ENCODE measurements around the gene ZNF629.

Gene ZNF629

DNA sequence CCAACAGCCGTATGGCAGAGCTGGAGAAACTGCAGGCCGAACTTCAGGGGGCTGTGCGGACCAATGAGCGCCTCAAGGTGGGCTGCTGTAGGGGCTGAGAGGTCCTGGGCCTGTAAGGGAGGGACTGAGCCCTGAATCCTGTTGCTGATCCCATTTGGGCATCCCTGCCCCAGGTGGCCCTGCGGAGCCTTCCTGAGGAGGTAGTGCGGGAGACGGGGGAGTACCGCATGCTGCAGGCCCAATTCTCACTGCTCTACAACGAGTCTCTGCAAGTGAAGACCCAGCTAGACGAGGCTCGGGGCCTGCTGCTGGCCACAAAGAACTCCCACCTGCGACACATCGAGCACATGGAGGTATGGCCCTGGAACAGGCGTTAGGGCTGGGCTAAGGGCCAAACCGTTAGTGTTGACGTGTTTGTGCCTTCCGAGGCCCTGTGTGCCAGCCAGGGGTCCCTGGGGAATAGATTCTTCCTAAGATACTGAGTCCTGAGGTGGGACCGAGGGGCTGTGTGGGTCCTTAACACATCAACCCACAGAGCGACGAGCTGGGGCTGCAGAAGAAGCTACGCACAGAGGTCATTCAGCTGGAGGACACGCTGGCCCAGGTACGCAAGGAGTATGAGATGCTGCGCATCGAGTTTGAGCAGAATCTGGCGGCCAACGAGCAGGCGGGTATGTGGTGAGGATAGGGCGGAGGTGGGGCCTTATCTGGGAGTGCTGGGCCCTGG lies 20.6 kb downstream of the ZNF629 start:
- no peak for DNase-seq

- no peak for DNase-seq
These were observed 22.1 kb downstream of the ZNF629 start for GRCh38 chr16:30764816-30765465.

- no peak for DNase-seq
These were observed 22.9 kb downstream of the ZNF629 start for GRCh38 chr16:30764086-30764485.

DNA sequence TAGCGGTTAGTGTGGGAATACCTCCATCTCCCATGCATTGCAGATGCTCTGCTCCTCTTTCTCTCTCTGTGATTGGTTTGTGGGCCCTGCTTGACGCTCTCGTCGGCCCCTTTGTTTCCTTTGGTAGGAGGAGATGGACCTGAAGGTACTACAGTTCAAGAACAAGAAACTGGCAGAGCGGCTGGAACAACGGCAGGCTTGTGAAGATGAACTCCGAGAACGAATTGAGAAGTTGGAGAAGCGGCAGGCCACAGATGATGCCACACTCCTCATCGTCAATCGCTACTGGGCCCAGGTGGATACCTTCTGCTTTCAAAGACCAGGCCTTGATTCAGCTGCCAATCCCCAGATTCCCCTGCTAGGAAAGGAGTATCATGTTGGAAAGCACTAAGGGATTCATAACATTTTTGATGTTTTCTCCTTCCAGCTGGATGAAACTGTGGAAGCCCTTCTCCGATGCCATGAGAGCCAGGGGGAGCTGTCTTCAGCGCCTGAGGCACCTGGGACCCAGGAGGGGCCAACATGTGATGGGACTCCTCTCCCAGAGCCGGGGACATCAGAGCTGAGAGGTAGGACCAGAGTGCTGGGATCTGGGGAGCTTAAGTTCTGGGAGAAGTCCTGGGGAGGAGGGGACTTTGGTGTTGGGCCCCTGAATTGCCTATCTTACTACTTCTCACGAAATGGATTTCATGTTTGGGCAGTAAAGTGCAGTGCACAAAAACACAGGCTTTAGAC lies 23.8 kb downstream of the ZNF629 start:
- no peak for DNase-seq

DNA sequence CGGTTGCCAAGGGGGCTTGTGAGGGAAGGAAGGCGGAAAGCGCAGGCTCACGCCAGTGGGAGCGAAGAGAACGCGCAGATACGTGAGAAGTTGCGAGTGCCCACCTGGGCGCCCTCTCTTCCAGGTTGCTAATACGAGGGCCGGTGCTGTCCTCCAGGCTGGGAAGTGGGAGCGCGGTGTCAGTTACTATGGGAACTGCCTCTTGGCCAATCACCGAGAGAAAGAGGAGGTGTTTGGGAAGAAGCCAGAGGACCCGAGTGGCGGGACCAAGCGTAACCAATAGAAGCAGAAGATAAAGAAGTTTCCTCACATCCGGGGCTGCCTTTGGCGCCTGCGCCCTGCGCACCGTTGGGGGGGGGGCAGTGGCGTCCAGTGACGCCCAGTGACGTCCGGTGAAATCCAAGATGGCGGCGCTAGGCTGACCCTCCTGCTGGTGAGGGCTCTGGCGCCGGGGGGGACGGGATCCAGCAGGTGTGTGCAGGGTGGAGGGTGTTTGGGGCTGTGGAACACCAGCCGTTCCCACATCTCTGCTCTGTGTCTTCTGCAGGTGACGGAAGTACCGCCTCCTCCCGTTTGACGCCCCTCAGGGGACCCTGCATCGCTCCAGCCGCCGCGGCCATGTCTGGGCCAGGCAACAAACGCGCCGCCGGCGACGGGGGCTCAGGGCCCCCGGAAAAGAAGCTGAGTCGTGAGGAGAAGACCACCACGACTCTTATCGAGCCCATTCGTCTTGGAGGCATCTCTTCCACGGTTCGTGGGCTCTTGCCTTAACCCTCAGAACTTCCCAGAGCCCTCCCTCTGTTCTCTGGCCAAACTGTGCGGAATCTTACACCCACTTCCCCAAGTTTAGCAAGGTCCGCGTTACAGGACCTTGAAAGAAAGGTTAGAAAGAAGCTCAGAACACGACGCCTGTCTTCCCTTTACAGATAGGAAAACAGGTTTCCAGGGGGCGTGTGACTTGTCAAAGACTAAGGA lies 24.8 kb downstream of the ZNF629 start, which contains the start of the genes CFAP119 and RNF40:
Gene CFAP119, minus strand, starts transcription at position 135 of the 975 bp plus-strand sequence. CDS start 314 bp downstream, outside the sequence.
Gene RNF40, plus strand, starts transcription at position 395 of the 975 bp plus-strand sequence. Its CDS starts 224 bp downstream, at position 619.
- DNase-seq = peak; percentile 92

DNA sequence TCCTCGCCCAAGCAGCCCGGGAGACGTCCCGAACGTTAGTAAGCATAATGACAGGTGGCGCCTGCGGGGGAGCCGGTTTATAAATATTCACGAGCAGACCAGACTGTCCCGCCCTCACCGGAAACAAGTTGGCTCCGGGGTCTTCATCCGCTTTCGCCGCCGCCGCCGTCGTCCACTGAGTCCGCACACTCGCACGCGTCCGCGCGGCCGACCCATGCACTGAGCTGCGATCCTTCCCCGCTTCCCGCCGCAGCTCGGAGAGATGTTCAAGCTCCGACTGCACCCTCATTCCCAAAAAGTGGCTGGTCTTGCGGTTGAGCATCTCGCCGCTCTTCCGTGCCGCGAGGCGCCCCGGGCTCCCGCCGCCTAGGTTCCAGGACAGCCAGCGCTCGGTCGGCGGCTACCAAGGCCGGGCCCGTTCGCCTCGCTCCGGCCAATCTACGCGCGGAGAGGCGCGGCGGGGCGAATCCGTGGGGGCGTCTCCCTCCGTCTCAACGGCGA lies 25.5 kb downstream of the ZNF629 start:
- DNase-seq = peak; percentile 39

DNA sequence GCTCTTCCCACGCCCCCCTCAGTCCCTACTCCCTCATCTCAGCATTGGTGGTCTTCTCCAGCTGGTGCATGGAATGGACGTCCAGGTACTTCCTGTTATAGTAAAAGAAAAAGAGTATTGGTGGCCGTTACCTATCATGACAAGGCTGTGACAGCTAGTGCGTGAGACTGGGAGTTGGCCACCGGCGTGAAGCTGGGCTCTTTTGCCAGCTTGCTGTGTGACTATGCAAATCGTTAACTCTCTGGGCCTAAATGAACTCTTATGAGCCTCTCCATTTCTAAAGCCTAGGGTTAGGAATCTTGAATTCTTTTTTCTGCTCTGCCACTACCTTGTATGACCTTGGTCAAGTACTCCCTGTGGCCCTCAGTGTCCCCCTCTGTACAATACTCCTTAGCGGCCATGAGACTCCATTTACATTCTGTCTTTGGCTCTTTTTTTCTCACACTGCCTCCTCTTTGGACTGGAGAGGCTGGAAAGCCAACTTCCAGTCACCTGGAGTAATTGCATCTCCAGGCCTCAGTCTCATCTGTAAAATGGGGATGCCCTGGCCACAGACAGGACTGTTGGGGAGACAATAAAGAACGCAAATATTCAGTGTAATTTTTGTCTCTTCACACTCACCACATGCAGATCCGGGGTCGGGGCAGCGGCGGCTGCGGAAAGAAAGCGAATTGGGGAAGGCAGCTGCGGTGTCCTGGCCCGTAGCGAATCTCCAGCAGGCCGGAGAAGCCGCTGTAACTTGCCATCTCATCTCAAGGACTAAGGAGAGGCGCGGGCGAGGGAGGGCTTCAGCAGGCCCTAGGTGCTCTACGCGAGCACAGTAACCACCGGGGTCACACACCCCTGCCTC lies 26.2 kb downstream of the ZNF629 start:
- DNase-seq = no peak

DNA sequence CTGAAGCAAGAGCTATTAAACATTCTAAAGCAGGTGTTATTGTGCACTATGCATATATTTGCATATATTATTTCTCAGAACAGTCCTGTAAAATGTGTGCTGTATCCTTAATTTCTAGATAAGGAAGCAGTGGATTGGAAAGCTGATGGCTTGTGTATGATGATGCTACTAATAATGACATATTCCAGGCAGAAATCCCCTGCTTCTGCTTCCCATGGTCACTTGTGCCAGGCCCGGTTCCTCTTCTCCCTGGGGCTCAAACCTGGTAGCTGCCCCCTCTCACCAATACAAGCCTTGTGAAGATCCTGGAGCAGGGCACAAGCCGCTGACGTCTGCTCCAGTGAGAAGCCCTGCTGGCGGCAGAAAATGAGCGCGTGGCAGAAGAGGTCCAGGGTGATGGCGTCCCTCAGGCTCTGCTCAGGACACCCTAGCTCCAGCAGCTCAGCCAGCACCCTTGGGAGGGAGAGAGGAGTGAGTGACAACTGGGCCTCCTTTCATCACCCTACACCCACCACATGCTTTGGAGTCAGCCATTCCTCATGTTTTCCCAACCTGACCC lies 26.9 kb downstream of the ZNF629 start:
- DNase-seq = no peak

DNA sequence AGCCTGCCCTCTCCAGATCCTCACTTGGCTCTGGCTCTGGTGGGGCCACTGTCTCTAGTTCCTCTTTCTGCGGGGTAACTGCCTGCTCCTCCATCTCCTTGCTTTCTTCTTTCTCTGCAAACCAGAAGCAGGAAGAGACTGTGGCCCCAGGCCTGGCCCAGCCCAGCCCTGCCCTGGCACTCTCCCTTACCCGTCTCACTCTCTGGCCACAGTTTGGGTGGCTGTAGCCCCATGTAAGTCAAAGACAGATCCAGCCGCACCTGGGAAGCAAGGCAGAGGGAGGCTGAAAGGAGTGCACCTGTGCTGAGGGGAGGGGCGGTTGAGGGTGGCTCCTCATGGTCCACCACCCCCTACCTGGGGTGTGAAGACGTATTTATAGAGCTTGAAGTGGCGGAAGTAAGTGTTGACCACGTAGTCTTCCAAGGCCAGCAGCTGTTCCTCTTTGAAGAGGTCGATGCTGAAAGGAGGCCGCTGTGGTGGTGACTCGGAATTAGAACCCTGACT lies 28.0 kb downstream of the ZNF629 start:
- DNase-seq = no peak

DNA sequence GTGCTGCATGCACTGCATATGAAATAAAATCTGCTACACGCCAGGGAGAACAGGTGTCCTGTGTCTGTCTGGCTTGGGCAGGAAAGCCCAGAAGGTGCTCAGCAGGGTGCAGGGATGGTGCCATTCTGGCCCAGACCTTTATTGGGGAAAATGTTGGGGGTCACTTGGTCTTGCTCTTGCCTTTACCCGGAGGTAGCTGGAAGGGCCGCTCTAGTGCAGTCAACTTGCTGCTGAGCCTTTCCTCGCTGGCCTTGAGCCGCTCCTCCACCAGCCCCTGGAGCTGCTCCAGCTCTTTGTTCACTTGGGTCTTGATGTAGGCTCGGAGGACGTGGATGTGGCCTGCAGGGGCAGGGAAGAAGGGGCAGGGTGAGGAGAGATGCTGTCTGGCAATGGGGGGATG lies 29.7 kb downstream of the ZNF629 start:
- no peak for DNase-seq

DNA sequence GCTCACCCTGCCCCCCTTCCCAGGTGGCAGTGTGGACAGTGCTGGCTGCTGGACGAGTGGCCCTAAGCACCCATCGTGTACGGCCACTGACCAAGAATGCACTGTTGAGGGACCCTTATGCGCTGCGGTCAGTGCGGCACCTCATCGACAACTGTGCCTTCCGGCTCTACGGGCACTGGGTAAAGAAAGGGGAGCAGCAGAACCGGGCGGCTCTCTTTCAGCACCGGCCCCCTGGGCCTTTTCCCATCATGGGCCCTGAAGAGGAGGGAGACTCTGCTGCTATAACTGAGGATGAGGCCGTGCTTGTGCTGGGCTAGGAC lies 30.3 kb downstream of the ZNF629 start:
- DNase-seq = no peak

- DNase-seq = no peak
These were observed 30.8 kb downstream of the ZNF629 start for GRCh38 chr16:30755955-30756780.

- no peak for DNase-seq
These were observed 33.4 kb downstream of the ZNF629 start for GRCh38 chr16:30753596-30753995.

DNA sequence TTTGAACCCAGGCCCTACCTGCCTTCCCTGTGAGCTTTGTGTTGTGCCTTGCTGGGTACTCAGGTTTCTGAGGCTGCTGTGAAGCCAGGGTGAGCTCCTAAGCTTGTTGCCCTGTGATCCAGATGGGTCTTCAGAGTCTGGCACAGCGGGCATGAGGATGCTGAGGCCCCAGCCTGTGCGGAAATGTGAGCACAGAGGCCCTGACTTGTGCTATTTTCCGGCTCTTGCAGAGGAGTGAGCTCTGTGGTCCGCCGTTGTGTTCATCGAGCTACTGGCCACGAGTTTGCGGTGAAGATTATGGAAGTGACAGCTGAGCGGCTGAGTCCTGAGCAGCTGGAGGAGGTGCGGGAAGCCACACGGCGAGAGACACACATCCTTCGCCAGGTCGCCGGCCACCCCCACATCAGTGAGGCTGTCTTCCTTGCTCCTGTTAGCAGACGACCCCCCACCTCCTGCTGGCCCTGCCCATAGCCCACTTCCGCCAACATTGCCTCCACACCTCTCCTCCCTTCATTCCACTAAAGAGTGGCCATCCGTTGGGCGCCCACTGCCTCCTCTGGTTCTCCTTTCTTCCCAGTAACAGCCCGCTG lies 36.0 kb downstream of the ZNF629 start:
- DNase-seq = no peak

DNA sequence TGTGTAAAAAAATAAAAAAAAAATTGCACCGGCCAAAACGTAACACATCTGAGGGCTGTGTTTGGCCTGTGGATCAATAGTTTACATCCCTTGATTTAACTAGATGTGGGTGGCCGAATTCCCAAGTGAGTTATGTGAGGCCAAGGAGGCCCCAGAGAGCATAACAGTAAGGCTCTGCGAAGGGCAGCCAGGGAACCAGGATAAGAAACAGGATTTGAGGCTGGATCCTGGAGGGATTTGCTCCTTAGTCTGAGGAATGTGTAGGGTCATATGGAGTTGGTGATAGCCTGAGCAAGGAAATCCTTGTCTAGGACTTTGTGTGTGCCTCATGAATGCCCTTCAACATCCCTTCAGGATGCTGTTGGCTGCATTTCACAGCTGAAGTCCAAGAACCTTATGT lies 36.8 kb downstream of the ZNF629 start:
- no peak for DNase-seq

DNA sequence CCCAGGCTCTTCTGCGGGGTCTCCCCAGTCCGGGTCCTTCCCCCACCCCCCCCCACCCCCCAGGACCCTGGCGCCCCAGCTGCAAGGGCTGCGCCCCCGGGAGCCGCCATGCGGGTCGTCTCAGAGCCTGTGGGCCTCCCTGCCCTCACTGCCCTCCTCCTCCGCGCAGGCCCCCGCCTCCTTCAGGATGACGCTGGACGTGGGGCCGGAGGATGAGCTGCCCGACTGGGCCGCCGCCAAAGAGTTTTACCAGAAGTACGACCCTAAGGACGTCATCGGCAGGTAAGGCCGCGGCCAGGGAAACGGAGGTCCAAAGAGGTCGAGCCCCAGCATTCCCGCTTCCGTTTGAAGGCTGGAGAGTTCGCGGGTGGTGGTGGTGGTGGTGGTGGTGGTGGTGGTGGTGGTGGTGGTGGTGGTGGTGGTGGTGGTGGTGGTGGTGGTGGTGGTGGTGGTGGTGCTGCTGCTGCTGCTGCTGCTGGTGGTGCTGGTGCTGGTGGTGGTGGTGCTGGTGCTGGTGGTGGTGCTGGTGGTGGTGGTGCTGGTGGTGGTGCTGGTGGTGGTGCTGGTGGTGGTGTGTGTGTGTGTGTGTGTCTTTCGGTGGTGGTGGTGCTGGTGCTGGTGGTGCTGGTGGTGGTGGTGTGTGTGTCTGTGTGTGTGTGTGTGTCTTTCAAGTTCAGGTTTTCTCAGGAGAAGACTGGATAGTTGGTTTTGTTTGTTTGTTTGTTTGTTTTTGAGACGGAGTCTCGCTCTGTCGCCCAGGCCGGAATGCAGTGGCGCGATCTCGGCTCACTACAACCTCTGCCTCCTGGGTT lies 38.2 kb downstream of the ZNF629 start:
- DNase-seq = peak; percentile 18

DNA sequence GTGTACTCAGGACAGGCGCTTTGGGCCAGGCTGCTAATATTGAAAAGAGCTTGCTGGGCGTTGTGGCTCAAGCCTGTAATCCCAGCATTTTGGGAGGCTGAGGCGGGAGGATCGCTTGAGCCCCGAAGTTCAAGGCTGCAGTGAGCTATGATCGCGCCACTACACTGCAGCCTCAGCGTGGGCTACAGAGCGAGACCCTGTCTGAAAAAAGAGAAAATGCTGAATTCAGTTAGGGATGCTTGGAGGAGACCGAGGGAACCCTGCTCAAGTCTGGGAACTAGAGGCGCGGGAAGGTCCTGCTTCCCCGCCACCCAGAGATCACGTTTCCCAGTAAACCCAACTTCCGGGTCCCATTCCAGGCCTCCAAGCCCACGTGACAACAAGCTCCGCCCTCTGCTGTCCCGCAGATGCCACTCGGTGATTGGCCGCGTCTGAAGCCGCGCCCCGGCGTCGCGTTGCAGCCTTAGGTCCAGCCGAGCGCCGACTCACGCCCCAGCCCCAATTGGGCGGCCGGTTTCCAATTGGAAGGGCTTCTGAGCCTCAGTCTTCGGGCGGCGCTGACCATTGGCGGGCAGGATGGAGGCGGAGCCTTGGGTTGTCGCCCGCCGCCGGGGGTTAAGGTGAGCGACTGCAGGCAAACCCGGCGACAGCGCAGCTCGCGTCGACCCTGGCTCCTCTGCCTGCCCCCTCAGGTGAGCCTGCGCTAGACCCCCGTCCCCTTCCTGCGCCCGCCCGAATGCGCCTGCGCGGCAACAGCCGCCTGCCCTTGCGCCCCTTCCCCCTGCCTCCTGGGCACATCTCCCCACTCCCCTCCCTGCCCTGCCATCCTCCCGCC lies 39.0 kb downstream of the ZNF629 start, which contains the start of gene PHKG2:
Gene PHKG2, plus strand, starts transcription at position 627 of the 835 bp plus-strand sequence. CDS start 396 bp downstream, outside the sequence.
- DNase-seq = peak; percentile 96

GRCh38 chr16:30747331-30747730 lies 39.7 kb downstream of the ZNF629 start:
- DNase-seq = no peak

All from activated gamma-delta T cell treated with Interleukin-2 at 50 U/mL for 16 hours (primary cell).